Activated T-helper 2 cell treated with anti-CD3 and anti-CD28 coated beads, Interferon-gamma antibody, Interleukin-2, Interleukin-4, amounts not matched to agents 10 μg/mL and 5 μg/mL and 100 μg/mL, durations not matched to agents 14 hours and 24 hours and 36 hours (primary cell): ENCODE results near the gene IGFBP1. TPM values are rescaled to one million over a fixed set of nuclear protein-coding genes. Genes with fewer than 3 reads are reported as not detected.

Source experiments
- DNase-seq: peaks from one replicate; pipeline ENCODE4 v3.0.0; 2021; ENCODE audit warnings: low spot score
- H3K27ac Mint-ChIP-seq: one replicate; pipeline ENCODE4 v1.8.0; 2021; ENCODE audit warnings: mixed read lengths
- H3K27me3 Mint-ChIP-seq: one replicate; pipeline ENCODE4 v1.8.0; 2021; ENCODE audit warnings: low read depth, mixed read lengths
- H3K36me3 Mint-ChIP-seq: one replicate; pipeline ENCODE4 v1.8.0; 2021; ENCODE audit warnings: low read depth, mixed read lengths
- H3K4me1 Mint-ChIP-seq: one replicate; pipeline ENCODE4 v1.8.0; 2021; ENCODE audit warnings: low read depth, mixed read lengths
- H3K4me3 Mint-ChIP-seq: one replicate; pipeline ENCODE4 v1.8.0; 2021; ENCODE audit warnings: low read depth, mild to moderate bottlenecking, moderate library complexity, mixed read lengths
- H3K9me3 Mint-ChIP-seq: one replicate; pipeline ENCODE4 v1.8.0; 2021; ENCODE audit warnings: mixed read lengths
- intact Hi-C: fragments of 100-400 bp; cut with micrococcal nuclease; formaldehyde crosslinking; loops from one replicate; pipeline ENCODE4 v1.15.1; 2023
- total RNA-seq: library from RNA; stranded (reverse); gene quantifications from 2 replicates; pipeline ENCODE4 v1.2.3, GENCODE V29; 2022

IGFBP1 gene
- total RNA-seq, 1 donor from 2014 or later, result not detected

DNA sequence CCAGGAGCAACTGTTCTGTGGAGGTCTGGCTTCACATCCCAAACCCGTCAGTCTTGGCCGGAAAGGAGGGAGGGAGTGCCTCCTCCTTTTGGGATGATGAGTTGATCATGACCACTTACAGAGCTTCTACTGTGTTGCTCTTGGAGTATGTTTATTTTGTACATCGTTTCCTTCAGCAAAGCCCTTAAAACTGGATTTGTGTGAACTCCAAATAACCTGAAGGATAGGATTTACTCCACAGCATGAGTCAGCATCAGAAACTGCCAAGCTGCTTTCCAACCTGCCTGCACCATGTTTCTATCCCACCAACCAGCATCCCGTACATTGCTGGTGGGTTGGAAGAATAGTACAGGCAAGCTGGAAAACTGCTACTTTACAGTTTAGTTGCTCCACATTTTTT is 18.9 kb upstream of the IGFBP1 start:
- Mint-ChIP-seq H3K27me3 (no peaks in the 10 kb centered on the region), H3K4me3 (no peak overlapping the region), H3K9me3 (no peaks in the 10 kb centered on the region), H3K27ac (no peak overlapping the region), H3K36me3 (no peaks in the 10 kb centered on the region), H3K4me1 (no peaks in the 10 kb centered on the region)
- DNase-seq, result no peak
- intact Hi-C loops, result no loop called here

- Mint-ChIP-seq H3K36me3 (no peaks in the 10 kb centered on the region), H3K4me1 (no peaks in the 10 kb centered on the region), H3K27me3 (no peaks in the 10 kb centered on the region), H3K4me3 (no peak overlapping the region), H3K9me3 (no peaks in the 10 kb centered on the region), H3K27ac (no peak overlapping the region)
- intact Hi-C loops, result no loop called here
- DNase-seq, result no peak
Measured at GRCh38 chr7:45872116-45873034, 15.9 kb upstream of the IGFBP1 start.

DNA sequence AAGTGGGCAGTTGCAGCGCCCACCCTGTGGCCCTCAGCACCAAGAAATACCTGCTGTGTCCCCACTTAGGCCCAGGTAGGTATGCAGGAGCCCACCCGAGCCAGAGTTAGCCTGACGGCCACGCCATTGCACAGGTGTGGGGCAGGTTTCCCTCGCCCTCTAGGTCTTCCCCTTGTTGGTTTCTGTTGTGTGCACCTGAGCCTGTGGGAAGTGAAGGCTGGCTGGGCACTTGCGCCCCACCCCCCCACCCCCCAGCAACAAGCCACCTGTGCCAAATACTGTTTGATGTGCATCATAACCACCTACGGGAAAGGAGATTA is 15.3 kb upstream of the IGFBP1 start, which contains the start of gene CCDC201:
TSS of gene CCDC201 (minus strand) at position 48 of the 320 bp plus-strand sequence. CDS start 75 bp downstream, outside the sequence.
- no peak for DNase-seq
- no peak within 1 kb of the TSS for H3K27ac Mint-ChIP-seq
- intact Hi-C loops, result no loop called here
- no peaks in the 10 kb centered on the region for H3K36me3 Mint-ChIP-seq
- H3K4me3 Mint-ChIP-seq, result no peak within 1 kb of the TSS
- no peaks in the 10 kb centered on the region for H3K4me1 Mint-ChIP-seq
- no peaks in the 10 kb centered on the region for H3K9me3 Mint-ChIP-seq
- H3K27me3 Mint-ChIP-seq, result no peaks in the 10 kb centered on the region

GRCh38 chr7:45873355-45873754 is 14.9 kb upstream of the IGFBP1 start:
- Mint-ChIP-seq H3K27ac (no peak overlapping the region), H3K9me3 (no peaks in the 10 kb centered on the region), H3K27me3 (no peaks in the 10 kb centered on the region), H3K4me3 (no peak overlapping the region), H3K36me3 (no peaks in the 10 kb centered on the region), H3K4me1 (no peaks in the 10 kb centered on the region)
- DNase-seq, result no peak
- intact Hi-C loops, result no loop called here

GRCh38 chr7:45874408-45875131 is 13.7 kb upstream of the IGFBP1 start:
- no peaks in the 10 kb centered on the region for H3K9me3 Mint-ChIP-seq
- H3K4me1 Mint-ChIP-seq, result no peaks in the 10 kb centered on the region
- H3K27me3 Mint-ChIP-seq, result no peaks in the 10 kb centered on the region
- intact Hi-C loops, result no loop called here
- no peak for DNase-seq
- H3K4me3 Mint-ChIP-seq, result no peak overlapping the region
- H3K36me3 Mint-ChIP-seq, result no peaks in the 10 kb centered on the region
- H3K27ac Mint-ChIP-seq, result no peak overlapping the region

- Mint-ChIP-seq H3K4me1 (no peaks in the 10 kb centered on the region), H3K9me3 (no peaks in the 10 kb centered on the region), H3K27ac (no peak overlapping the region), H3K36me3 (no peaks in the 10 kb centered on the region), H3K4me3 (no peak overlapping the region), H3K27me3 (no peaks in the 10 kb centered on the region)
- DNase-seq, result no peak
- intact Hi-C loops, result no loop called here
Measured at GRCh38 chr7:45876519-45876918, 11.8 kb upstream of the IGFBP1 start.

DNA sequence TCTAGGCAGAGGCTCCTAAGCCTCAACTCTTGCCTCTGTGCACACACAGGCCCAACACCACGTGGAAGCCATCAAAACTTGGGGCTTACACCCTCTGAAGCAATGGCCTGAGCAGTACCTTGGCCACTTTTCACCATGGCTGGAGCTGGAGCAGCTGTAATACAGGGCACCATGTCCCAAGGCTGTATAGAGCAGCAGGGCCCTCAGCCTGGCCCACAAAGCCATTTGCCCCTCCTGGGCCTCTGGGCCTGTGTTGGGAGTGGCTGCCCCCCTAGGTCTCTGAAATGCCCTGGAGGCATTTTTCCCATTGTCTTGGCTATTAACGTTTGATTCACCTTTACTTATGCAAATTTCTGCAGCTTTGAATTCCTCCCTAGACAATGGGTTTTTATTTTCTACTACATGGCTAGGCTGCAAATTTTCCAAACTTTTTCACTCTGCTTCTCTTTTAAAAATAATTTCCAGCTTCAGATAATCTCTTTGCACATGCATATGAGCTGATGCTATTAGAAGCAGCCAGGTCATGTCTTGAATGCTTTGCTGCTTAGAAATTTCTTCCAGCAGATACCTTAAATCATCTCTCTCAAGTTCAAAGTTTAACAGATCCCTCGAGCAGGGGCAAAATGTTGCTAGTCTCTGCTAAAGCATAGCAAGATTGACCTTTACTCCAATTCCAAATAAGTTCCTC is 9.7 kb upstream of the IGFBP1 start:
- Mint-ChIP-seq H3K27me3 (no peaks in the 10 kb centered on the region), H3K36me3 (no peaks in the 10 kb centered on the region), H3K9me3 (no peaks in the 10 kb centered on the region), H3K4me1 (no peaks in the 10 kb centered on the region), H3K4me3 (no peak overlapping the region), H3K27ac (no peak overlapping the region)
- intact Hi-C loops, result no loop called here
- no peak for DNase-seq

DNA sequence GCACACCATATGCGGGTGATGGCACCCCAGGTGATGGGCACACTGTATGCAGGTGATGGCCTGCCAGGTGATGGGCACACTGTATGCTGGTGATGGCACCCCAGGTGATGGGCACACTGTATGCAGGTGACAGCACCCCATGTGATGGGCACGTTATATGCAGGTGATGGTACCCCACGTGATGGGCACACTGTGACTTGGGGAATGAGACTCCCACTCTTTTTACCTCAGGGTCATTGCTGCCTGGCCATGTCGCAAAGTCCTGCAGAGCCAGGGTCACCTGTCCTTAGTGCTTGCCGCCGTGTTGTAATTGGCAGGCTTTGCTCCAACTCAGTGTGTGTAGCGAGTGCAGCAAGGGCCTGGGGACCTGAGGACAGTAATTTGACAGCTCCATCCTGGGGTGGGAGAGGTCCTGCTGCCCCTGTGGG is 7.8 kb upstream of the IGFBP1 start:
- Mint-ChIP-seq H3K4me1 (no peaks in the 10 kb centered on the region), H3K36me3 (no peaks in the 10 kb centered on the region), H3K27me3 (no peaks in the 10 kb centered on the region), H3K9me3 (no peaks in the 10 kb centered on the region), H3K4me3 (no peak overlapping the region), H3K27ac (no peak overlapping the region)
- DNase-seq, result no peak
- intact Hi-C loops, result no loop called here

DNA sequence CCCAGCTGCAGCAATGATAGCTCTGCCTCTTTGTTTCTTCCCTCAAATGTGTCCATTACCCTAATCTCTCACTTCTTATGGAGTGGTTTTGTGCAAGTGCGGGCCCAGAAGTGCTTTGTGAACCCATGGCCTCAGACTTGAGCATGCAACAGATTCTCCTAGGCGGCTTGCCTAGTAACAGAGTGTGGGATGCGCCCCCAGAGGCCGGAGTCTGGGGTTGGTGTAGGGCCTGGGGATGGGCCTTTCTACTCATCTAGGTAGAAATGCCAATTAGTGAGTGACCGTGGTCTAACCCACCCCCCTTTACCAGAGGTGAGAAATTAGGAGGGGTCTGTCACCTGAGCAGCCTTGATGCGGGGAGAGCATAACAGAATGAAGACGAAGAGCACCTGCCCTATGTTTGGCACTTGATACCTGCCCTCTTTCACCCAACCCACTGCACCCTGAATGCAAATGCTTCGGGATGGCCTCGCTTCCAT is 7.0 kb upstream of the IGFBP1 start:
- Mint-ChIP-seq H3K4me3 (no peak overlapping the region), H3K27ac (no peak overlapping the region), H3K4me1 (no peaks in the 10 kb centered on the region), H3K36me3 (no peaks in the 10 kb centered on the region), H3K9me3 (no peaks in the 10 kb centered on the region), H3K27me3 (peaks cover 2% of the 10 kb centered on the region)
- intact Hi-C loops, result no loop called here
- no peak for DNase-seq

DNA sequence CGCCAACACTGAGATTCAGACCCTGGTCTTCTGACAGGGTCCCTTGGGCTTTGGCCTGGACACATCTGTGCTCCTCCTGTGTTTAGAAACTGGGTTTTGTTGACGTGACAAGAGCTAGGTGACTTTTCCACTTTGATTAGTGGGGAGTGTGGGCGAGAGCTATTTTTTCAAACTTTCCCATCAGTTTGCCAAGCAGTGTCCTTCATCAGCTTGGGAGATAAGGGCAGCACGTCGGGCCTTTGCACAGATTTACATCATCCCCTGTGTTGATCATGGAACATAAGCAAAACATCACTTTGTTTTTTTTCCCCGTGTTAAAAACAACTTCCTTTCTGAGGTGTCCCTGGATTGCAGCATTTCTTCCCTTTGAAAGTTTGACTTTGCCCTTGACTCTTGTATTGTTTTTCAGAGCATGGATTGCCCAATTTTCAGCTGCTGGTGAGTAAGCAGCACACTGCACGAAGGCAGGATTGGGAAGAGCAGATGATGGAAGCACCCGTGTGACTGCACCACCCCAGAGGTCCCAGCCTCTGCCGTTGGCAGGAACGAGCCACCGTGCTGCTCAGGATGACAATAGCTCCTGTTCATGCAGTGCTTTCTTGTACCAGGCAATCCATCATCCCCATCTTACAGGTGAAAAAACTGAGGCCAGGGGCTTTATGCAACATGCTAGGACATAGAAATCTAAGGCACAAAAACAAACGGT is 6.4 kb upstream of the IGFBP1 start:
- H3K4me3 Mint-ChIP-seq, result no peak overlapping the region
- intact Hi-C loops, result no loop called here

DNA sequence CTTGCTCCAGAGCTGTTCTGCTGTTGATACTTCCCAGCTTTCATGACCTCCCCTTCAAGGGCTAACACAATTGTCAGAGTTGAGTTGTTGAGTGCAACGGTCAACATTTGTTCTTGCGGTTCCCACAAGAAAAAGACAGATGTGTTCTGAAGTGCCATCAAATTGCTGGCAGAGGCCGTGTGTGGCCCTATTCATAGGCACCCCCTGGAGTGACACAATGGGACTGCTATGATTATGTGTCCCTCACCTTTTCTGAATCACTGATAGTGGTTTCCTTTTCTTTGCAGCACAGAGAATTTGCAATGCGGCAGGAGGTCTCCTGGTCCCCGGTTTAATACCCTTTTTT is 5.8 kb upstream of the IGFBP1 start:
- no peak for DNase-seq
- Mint-ChIP-seq H3K27ac (no peak overlapping the region), H3K9me3 (no peaks in the 10 kb centered on the region), H3K36me3 (no peaks in the 10 kb centered on the region), H3K27me3 (peaks cover 12% of the 10 kb centered on the region), H3K4me1 (no peaks in the 10 kb centered on the region), H3K4me3 (no peak overlapping the region)
- intact Hi-C loops, result no loop called here

More for the DNA sequence above, 6.4 kb upstream of the IGFBP1 start:
- no peak for DNase-seq
- no peak overlapping the region for H3K27ac Mint-ChIP-seq
- no peaks in the 10 kb centered on the region for H3K4me1 Mint-ChIP-seq
- no peaks in the 10 kb centered on the region for H3K36me3 Mint-ChIP-seq
- H3K9me3 Mint-ChIP-seq, result no peaks in the 10 kb centered on the region
- peaks cover 7% of the 10 kb centered on the region for H3K27me3 Mint-ChIP-seq

DNA sequence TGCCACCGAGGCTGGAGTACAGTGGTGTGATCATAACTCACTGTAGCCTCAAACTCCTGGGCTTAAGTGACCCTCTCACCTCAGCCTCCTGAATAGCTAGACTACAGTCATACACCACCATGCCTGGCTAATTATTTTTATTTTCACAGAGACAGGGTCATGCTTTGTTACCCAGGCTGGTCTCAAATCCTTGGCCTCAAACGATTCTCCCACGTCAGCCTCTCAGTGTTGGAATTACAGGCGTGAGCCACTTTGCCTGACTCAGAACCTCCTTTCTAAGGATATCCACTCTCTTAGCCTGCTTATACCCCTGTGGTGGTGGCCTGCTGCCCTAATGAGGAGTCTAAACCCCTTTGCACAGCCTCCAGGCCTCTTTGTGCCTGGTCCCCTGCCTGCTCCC is 4.2 kb upstream of the IGFBP1 start:
- Mint-ChIP-seq H3K27ac (no peak overlapping the region), H3K36me3 (no peaks in the 10 kb centered on the region), H3K27me3 (peaks cover 23% of the 10 kb centered on the region), H3K4me1 (no peaks in the 10 kb centered on the region), H3K4me3 (no peak overlapping the region), H3K9me3 (no peaks in the 10 kb centered on the region)
- intact Hi-C loops, result no loop called here
- DNase-seq, result no peak
